ENCODE data around the gene CFI.

CFI gene

GRCh38 chr4:109749388-109750082 is 52.3 kb downstream of the CFI start:
- no peak for TF ChIP-seq CTCF (conservative IDR thresholded peaks at IDR 0.05; ENCODE audit: low read depth, low read length)
- no peak overlapping the region for H3K4me3 ChIP-seq (ENCODE audit: low read length)
- no peak for DNase-seq (ENCODE audit: low read depth)

GRCh38 chr4:109748114-109748513 is 53.7 kb downstream of the CFI start:
- no peak for TF ChIP-seq CTCF (conservative IDR thresholded peaks at IDR 0.05; ENCODE audit: low read depth, low read length)
- no peak overlapping the region for H3K4me3 ChIP-seq (ENCODE audit: low read length)
- no peak for DNase-seq (ENCODE audit: low read depth)

- no peak for DNase-seq (ENCODE audit: low read depth)
- TF ChIP-seq CTCF (conservative IDR thresholded peaks at IDR 0.05; ENCODE audit: low read depth, low read length), result no peak
Measured at GRCh38 chr4:109746728-109747127, 55.1 kb downstream of the CFI start.

GRCh38 chr4:109745830-109746229 is 56.0 kb downstream of the CFI start:
- TF ChIP-seq CTCF (conservative IDR thresholded peaks at IDR 0.05; ENCODE audit: low read depth, low read length), result no peak
- H3K4me3 ChIP-seq (ENCODE audit: low read length), result no peak overlapping the region
- DNase-seq (ENCODE audit: low read depth), result no peak

More at GRCh38 chr4:109746728-109747127, 55.1 kb downstream of the CFI start:
- H3K4me3 ChIP-seq (ENCODE audit: low read length), result no peak overlapping the region

- TF ChIP-seq CTCF (conservative IDR thresholded peaks at IDR 0.05; ENCODE audit: low read depth, low read length), result no peak
- no peak for DNase-seq (ENCODE audit: low read depth)
Measured at GRCh38 chr4:109739547-109739946, 62.3 kb downstream of the CFI start.

GRCh38 chr4:109738104-109738872 is 63.5 kb downstream of the CFI start:
- DNase-seq (ENCODE audit: low read depth), result no peak
- no peak overlapping the region for H3K4me3 ChIP-seq (ENCODE audit: low read length)
- TF ChIP-seq CTCF (conservative IDR thresholded peaks at IDR 0.05; ENCODE audit: low read depth, low read length), result no peak

More at GRCh38 chr4:109739547-109739946, 62.3 kb downstream of the CFI start:
- no peak overlapping the region for H3K4me3 ChIP-seq (ENCODE audit: low read length)

All from retinal pigment epithelial cell (primary cell).